Hepatocyte (in vitro differentiated cells): Measurements from ENCODE around the gene PMS1.

Experiments used
- CTCF ChIP-seq: fragments of 200-600 bp; sonication (generic); IDR thresholded peaks from 2 replicates; pipeline ENCODE4 v1.5.1; 2016; ENCODE audit warnings: antibody characterized with exemption, mild to moderate bottlenecking; ENCODE audit not compliant: poor library complexity
- EZH2 ChIP-seq: fragments of 200-600 bp; sonication (generic); IDR thresholded peaks from 2 replicates; pipeline ENCODE4 v1.6.1; 2016; ENCODE audit warnings: antibody characterized with exemption, mild to moderate bottlenecking, borderline replicate concordance

- no peak for TF ChIP-seq CTCF
- TF ChIP-seq EZH2, result no peak
These were observed 78.5 kb downstream of the PMS1 start for GRCh38 chr2:189862751-189863150.
